AG08395 (cell line): Measurements from ENCODE around the gene TMTC2.

Source experiments
- DNase-seq: peaks from one replicate; pipeline ENCODE4 v3.0.0; 2012; ENCODE audit warnings: mixed read lengths, low spot score

Gene TMTC2

DNA sequence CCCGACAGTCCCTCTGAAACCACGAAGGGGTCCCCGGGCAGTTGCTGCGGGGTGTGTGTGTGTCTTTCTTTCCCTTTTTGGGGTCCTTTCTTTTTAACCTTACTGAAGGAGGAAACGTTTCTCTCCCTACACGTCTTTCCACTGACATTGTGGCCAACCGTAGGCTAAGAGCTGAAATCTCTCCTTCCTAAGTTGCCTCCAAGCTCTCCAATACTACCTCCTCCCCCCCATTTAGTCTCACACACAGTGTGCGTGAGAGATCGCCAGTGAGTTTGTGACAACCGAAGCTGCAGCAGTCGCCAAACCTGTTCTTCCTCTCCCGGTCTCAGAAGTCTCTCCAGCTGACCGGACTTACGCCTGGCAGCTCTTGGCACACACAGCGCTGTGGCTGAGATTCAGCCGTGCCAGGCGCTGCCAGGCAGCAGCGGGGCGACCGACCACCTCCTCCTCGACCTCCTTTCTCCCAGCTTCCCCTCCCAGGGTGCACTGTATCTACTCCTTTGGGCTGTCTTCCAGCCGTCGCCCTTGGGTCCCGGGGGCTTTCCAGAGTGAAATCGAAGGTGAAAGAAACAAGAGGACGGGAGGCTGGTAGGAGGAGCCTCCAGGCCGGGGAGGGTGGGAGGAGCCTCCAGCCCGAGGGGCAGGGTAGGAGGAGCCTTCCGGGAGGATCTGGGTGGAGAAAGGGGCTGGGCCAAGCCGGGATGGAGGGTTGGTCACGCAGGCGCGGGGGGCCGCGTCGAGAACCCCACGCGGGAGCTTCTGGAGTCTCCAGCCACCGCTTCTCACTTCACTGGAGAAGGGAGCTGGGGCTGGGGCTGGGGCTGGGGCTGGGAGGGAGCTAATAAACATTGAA is at the start of gene TMTC2:
TSS of gene TMTC2 (plus strand) at position 739 of the 853 bp plus-strand sequence.
- DNase-seq: peak; percentile 98

DNA sequence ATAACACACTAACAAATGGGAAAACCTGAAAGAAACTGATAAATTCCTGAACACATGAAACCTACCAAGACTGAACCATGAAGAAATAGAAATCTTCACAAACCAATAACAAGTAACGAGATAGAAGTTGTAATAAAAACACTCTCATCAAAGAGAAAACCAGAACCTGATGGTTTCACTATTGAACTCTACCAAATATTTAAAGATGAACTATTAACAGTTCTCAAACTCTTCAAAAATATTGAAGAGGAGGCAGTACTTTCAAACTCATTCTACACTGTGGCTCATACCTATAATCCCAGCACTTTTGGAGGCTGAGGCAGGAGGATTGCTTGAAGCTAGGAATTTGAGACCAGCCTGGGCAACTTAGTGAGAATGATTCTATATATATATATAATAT is 48.4 kb upstream of the TMTC2 start:
- no peak for DNase-seq

DNA sequence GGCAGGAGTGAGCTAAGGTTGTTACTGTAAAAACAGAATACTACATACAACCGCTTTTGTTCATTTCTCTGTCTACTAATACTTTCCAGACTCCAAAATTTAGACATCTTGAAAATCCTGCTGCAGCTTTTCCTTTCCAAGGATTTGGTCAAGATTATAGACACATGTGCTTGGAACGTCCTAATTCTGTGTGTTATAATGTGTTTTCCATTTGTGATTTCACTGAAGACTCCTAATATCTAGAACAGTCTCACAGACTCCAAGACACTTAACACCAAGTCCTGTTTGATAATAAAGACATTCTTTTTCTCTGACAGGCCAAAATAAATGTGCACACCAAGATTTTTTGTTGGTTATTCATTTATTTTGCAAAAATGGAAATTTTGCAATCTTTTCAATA is 41.8 kb upstream of the TMTC2 start:
- DNase-seq: no peak

DNA sequence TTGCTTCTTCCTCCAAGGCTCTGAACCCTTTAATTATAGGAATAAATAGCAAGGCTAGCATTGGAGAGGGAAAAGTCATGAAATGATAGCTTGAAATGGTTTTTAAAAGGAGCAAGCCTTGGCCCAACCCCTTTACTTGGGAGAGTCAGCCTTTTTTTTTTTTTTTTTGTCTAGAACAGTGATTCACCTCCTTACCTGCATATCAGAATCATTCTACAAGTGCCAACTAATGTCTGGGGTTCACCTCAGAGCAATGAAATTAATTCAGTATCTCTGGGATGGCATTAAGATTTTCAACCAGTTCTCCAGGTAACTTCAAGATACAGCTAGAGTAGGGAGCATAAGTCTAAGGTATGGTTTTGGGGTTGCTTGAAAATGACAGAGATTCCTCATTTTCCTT is 41.3 kb upstream of the TMTC2 start:
- no peak for DNase-seq

DNA sequence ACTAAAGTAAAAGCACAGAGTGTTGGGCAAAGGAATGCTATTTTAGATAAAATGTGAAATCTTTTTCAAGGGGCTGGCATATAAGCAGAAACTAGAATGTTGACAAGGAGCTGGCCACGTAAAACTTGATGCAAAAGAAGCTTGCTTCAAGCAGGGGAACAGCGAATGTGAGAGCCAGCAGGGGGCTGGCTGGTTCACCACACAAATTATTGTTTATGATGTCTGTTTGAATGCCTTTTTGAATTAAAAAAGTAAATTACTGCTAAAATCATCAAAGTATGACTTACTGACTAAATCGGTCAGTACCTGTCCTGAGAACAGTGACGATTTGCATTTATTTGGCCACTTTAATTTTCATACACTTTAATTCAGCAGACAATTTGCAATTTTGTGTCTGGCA is 38.9 kb upstream of the TMTC2 start:
- no peak for DNase-seq

DNA sequence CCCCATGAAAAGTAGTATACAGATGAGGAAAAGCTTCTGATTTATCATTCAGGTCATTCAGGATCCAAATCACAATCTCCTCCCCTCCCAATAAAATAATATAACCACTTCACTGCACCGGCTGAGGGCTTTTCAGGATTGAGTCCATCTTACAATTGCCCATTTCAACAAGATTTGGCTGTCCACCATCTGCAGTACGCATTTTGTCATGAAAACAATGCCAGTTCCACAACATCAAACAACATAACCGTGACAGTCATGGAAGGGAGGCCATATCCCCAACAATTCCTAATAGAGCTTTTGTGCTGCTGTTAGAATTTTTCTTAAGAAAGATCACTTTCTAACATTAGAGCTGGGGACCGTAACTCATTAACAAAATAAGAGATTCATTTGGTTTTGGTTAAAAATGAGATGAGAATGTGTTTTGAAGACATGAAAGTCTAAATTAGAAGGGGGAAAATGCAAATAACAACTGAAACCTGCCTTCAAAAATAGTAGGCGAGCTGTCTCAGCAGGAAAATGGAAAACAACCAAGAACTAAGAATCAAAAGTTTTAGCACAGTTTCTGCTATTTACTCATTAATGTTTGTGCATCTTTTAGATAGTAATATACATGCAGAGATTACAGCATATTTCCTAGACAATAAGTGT is 38.3 kb upstream of the TMTC2 start:
- no peak for DNase-seq

- no peak for DNase-seq
These were observed 35.9 kb upstream of the TMTC2 start for GRCh38 chr12:82650627-82651337.

GRCh38 chr12:82651489-82651888 is 35.2 kb upstream of the TMTC2 start:
- no peak for DNase-seq

- no peak for DNase-seq
These were observed 34.6 kb upstream of the TMTC2 start for GRCh38 chr12:82652071-82652470.

DNA sequence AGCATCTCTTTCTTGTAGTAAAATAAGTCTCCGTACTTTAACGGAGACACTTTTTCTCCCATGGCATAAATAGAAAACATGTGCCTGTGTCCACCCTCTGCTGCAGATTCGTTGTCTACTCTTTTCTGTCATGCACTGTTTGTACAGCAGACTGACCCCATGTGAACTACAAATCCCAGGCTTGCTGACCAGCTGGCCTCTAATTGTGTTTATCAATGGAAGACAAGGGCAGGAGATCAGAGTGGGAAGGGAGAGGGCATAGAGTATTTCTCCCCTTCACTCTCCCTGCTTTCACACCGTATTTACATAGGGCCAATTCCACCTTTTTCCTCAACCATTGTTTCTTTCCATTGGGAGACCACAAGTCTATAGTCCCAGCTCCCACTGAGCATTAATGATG is 31.0 kb upstream of the TMTC2 start:
- no peak for DNase-seq

- no peak for DNase-seq
These were observed 27.1 kb upstream of the TMTC2 start for GRCh38 chr12:82659343-82660207.

- DNase-seq: no peak
These were observed 26.0 kb upstream of the TMTC2 start for GRCh38 chr12:82660541-82661325.

GRCh38 chr12:82663893-82664292 is 22.8 kb upstream of the TMTC2 start:
- DNase-seq: no peak

GRCh38 chr12:82665142-82665923 is 21.4 kb upstream of the TMTC2 start:
- DNase-seq: no peak

DNA sequence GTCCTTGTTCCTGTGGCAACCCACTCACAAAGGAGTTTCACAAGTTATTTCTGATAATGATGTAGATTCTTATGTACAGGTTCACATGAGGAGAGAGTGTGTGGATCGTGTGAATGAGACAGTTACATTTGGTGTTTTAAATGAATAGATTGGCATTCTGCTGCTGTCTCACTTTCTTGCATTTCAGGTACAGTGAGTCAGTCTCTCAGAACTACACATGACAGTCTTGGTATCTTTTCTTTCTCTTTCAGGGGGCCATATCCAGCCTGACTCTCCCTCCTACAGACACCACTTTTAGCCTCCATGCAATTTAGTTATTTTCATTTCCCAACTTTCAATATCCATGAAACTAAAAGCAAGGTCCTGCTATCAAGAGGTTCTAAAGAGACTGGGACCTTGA is 19.9 kb upstream of the TMTC2 start:
- DNase-seq: no peak

- DNase-seq: no peak
These were observed 15.0 kb upstream of the TMTC2 start for GRCh38 chr12:82671673-82672195.

GRCh38 chr12:82672811-82673495 is 13.8 kb upstream of the TMTC2 start:
- DNase-seq: no peak

DNA sequence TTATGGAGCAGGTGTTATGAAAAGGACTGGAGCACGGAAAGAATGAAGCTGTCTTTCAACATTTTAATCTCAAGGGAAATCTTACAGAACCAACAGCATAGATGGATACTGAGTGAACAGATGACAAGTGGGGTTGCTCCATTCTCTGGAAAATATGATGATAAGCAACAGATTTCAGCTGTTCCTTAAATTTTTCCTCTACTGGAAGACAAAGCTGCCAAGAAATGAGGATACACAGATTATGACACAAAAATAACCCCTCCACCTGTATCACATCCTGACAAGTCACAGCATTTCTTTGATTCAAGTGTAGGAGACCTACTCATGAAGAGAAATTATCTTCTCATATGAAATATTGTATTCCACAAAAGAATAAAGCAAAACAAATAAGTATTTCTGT is 13.0 kb upstream of the TMTC2 start:
- no peak for DNase-seq

DNA sequence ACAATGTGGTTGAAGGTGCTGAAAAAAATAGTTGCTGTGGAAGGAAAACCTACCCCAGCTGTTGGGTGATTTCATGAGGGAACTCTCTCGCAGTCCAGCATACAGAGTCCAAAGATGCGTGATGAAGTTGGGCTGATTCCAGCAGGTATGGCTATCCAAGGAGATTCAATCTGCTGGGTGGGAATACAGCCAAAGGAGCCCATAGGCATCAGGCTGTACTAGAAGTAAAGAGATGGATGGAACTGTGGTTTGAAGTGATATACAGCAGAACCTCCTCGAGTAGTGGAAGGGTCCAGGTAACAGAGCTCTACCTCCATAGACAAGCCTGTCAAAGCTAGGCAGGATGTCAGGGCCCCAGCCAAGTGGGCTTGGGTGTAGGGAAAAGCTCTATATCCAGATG is 11.5 kb upstream of the TMTC2 start:
- DNase-seq: no peak

DNA sequence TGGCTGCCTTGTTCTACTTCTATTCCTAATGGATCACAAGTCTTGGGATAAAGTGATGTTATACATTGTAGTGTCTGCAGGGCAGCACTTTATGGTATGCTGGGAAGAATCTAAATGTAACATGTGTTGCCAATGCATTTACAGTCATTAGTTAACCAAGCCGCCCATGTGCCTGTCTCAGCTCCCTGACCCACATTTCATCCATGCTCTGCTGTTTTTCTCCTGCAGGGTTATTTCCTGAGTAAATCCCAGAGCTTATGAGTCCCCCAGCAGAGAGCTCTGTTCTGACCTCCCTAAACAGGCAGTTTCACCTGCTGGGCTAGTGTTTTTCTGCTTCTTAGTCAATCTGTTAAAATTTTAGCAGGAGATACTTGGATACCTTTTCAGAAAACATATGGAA is 4.4 kb upstream of the TMTC2 start:
- no peak for DNase-seq
